Esophagus squamous epithelium (tissue), 4 donors: ENCODE measurements around the gene COL23A1.

ENCODE experiments used
- CTCF ChIP-seq, 6 experiments: fragments of 450-650 bp in 4 of 6; fragments of 200-600 bp in 2 of 6; sonication (generic) in 2 of 6; IDR thresholded peaks; one replicate each; pipeline ENCODE4 v1.5.1; 2016 to 2019; ENCODE audit warnings: antibody characterized with exemption in 6 of 6, mild to moderate bottlenecking in 4 of 6, moderate library complexity in 4 of 6
- POLR2A ChIP-seq, 4 donors: fragments of 450-650 bp; IDR thresholded peaks; one replicate each; pipeline ENCODE4 v1.6.1; 2017; ENCODE audit warnings: antibody characterized with exemption in 4 of 4, mild to moderate bottlenecking in 4 of 4, moderate library complexity in 3 of 4

GRCh38 chr5:178213748-178214151 lies 376.4 kb downstream of the COL23A1 start:
- no peak for TF ChIP-seq CTCF (IDR thresholded peaks at IDR 0.05)
- TF ChIP-seq POLR2A (IDR thresholded peaks at IDR 0.05) = no peak
